ENCODE data around the gene GHRL. TPM values are rescaled to one million over a fixed set of nuclear protein-coding genes. Genes with fewer than 3 reads are reported as not detected.

Gene GHRL
- polyA plus RNA-seq, 2 of the 4 experiments (the other 2 are of a cell fraction) = not detected

DNA sequence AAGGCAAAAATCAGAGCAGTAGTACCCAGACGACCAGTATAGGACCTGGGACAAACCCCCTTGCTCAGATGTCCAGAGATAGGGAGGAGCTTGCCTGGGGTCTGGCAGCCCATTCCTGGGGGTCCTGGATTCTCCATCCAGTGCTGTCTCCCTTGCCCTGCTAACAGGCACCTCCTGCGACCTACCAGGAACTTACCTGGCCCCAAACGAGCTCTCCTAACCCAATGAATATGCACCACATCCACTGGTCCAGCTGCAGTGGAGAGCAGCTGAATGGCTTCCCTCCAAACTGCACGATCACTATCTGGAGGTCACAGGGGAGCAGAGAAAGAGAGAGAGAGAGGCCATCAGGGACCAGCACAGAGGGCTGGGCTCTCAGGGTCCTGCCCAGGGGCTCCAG lies 47.3 kb upstream of the GHRL start:
- Histone ChIP-seq H3K4me3 (no peak overlapping the region), H3K27ac (no peak overlapping the region), H3K4me1 (no peaks in the 10 kb centered on the region), H3K9me3 (no peaks in the 10 kb centered on the region), H3K4me2 (no peak overlapping the region)
- ChIA-PET CTCF (interaction anchor here (0.9 to 10.4 kb wide), 6 partner anchors 11 to 400 kb away, joined by 3 to 121 read pairs (median 4); no protein-coding TSS in a partner anchor), POLR2A (no interaction called here)
- DNase-seq (ENCODE audit: low read depth in 1 of 2, low spot score in 1 of 2) = no peak
- no peak for FAIRE-seq
- 22% methylated on average over 4 of the region's 4 CpGs for WGBS (ENCODE audit: missing lambda C conversion rate)
- ATAC-seq = no peak
- TF ChIP-seq CEBPB (IDR thresholded peaks at IDR 0.05) (no peak), TP53 (CRISPR knock-in tag; IDR thresholded peaks at IDR 0.05) (no peak), CBX8 (IDR thresholded peaks at IDR 0.05) (no peak), CHD2 (IDR thresholded peaks at IDR 0.05; ENCODE audit: low read length, partially characterized antibody) (no peak), JUNB (IDR thresholded peaks at IDR 0.05) (no peak), CBX2 (IDR thresholded peaks at IDR 0.05; ENCODE audit: borderline replicate concordance, low read depth) (no peak), HOXA7 (CRISPR knock-in tag; IDR thresholded peaks at IDR 0.05) (no peak), ESRRA (IDR thresholded peaks at IDR 0.05; ENCODE audit: borderline replicate concordance, low read length) (no peak), HDAC2 (IDR thresholded peaks at IDR 0.05) (no peak)
- TF ChIP-seq, protein P1, sequence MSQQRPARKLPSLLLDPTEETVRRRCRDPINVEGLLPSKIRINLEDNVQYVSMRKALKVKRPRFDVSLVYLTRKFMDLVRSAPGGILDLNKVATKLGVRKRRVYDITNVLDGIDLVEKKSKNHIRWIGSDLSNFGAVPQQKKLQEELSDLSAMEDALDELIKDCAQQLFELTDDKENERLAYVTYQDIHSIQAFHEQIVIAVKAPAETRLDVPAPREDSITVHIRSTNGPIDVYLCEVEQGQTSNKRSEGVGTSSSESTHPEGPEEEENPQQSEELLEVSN (IDR thresholded peaks at IDR 0.05; ENCODE audit: borderline replicate concordance, low read depth) = no peak
- TF ChIP-seq, protein P2, sequence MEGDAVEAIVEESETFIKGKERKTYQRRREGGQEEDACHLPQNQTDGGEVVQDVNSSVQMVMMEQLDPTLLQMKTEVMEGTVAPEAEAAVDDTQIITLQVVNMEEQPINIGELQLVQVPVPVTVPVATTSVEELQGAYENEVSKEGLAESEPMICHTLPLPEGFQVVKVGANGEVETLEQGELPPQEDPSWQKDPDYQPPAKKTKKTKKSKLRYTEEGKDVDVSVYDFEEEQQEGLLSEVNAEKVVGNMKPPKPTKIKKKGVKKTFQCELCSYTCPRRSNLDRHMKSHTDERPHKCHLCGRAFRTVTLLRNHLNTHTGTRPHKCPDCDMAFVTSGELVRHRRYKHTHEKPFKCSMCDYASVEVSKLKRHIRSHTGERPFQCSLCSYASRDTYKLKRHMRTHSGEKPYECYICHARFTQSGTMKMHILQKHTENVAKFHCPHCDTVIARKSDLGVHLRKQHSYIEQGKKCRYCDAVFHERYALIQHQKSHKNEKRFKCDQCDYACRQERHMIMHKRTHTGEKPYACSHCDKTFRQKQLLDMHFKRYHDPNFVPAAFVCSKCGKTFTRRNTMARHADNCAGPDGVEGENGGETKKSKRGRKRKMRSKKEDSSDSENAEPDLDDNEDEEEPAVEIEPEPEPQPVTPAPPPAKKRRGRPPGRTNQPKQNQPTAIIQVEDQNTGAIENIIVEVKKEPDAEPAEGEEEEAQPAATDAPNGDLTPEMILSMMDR (IDR thresholded peaks at IDR 0.05) = no peak

DNA sequence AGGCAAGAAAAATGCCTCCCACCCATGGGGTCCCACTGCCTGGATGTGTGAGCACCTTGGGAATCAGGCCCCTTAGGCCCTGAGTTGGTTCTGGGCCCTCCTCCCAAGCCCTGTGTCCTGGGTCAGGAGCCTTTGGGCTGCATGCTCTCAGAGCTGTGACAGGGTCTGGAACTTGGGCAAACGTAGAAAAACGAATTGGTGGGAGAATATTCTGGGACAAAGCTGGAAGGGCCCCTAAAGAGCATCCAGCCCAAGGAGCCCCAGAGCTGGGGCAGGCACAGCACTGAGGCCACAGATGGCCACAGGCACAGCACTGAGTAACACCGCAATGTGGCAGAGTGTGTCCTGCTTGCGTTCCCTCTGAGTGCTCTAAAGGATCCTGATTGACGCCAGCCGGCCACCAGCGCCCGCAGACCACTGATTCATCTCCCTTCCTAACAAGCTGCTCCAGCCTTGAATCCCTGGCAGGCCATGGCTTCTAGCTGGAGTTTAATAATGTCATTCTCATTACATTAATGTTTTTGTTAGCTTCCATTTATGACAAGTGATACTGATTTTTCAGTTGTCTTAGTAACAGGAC lies 46.7 kb upstream of the GHRL start:
- no peak overlapping the region for H3K27ac ChIP-seq
- no peaks in the 10 kb centered on the region for H3K4me1 ChIP-seq
- ChIA-PET CTCF (interaction anchor here (0.5 to 10.4 kb wide), 7 partner anchors 10 to 778 kb away, joined by 3 to 121 read pairs (median 3); no protein-coding TSS in a partner anchor), POLR2A (no interaction called here)
- no peak overlapping the region for H3K4me2 ChIP-seq
- no peaks in the 10 kb centered on the region for H3K9me3 ChIP-seq
- 71% methylated on average over 8 of the region's 8 CpGs for WGBS (ENCODE audit: missing lambda C conversion rate)
- no peak for FAIRE-seq
- TF ChIP-seq, protein P3, sequence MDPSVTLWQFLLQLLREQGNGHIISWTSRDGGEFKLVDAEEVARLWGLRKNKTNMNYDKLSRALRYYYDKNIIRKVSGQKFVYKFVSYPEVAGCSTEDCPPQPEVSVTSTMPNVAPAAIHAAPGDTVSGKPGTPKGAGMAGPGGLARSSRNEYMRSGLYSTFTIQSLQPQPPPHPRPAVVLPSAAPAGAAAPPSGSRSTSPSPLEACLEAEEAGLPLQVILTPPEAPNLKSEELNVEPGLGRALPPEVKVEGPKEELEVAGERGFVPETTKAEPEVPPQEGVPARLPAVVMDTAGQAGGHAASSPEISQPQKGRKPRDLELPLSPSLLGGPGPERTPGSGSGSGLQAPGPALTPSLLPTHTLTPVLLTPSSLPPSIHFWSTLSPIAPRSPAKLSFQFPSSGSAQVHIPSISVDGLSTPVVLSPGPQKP (IDR thresholded peaks at IDR 0.05; ENCODE audit: low read depth, low read length) = no peak
- no peak for ATAC-seq
- no peak overlapping the region for H3K4me3 ChIP-seq
- DNase-seq (ENCODE audit: low read depth in 1 of 2, low spot score in 1 of 2) = no peak

DNA sequence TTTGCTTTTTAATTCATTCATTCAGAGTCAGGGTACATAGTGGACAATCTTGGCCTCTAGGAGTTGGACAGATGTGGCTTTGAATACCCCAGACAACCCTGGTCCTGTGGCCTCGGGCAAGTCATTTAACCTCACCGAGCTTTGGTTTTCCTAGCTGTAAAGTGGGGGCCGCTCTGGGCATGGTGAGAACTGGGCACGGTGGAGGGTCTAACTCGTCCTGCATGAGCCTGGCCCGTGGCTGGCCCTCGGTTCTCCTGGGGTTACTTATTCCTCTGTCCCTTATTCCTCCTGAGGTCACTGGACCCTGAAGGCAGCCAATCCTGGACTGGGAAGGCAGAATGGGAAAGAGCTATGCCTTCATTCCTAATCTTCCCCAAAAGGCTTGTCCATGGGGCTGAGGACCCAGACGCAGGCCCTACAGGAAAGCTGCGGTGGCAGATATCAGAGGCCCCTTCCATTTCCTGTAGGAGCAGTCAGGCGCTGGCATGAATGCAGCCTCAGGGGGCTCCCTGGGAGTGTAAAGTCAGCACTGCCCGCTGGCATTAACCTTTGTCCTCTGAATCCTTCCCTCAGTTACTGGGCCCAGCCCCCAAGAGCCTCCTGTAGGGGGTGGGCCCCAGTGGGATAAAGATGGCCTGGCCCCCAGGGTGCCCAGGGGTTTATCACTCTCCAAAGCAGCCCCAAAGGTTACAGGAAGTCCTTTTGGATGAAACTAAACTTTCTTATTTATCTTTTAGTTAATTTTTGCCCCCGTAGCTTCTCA lies 46.0 kb upstream of the GHRL start:
- no peak for ATAC-seq
- CTCF ChIA-PET = interaction anchor here (0.5 to 10.4 kb wide), 4 partner anchors 79 to 778 kb away, joined by 3 to 121 read pairs (median 4); no protein-coding TSS in a partner anchor
- FAIRE-seq = no peak
- Histone ChIP-seq H3K9me3 (no peaks in the 10 kb centered on the region), H3K4me2 (no peak overlapping the region), H3K4me1 (no peaks in the 10 kb centered on the region), H3K27ac (no peak overlapping the region), H3K4me3 (no peak overlapping the region)
- POLR2A ChIA-PET = no interaction called here
- 72% methylated on average over 12 of the region's 12 CpGs for WGBS (ENCODE audit: missing lambda C conversion rate)
- TF ChIP-seq PHF8 (IDR thresholded peaks at IDR 0.05; ENCODE audit: borderline replicate concordance, low read depth) (no peak), SREBF2 (IDR thresholded peaks at IDR 0.05) (no peak), FOSL2 (IDR thresholded peaks at IDR 0.05) (no peak), FOSL2 (CRISPR knock-in tag; IDR thresholded peaks at IDR 0.05) (no peak), EP300 (IDR thresholded peaks at IDR 0.05) (no peak), JUN (IDR thresholded peaks at IDR 0.05) (no peak), HOXA7 (CRISPR knock-in tag; IDR thresholded peaks at IDR 0.05) (no peak), TFCP2L1 (CRISPR knock-in tag; IDR thresholded peaks at IDR 0.05) (no peak)
- TF ChIP-seq, protein P4, sequence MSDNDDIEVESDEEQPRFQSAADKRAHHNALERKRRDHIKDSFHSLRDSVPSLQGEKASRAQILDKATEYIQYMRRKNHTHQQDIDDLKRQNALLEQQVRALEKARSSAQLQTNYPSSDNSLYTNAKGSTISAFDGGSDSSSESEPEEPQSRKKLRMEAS (IDR thresholded peaks at IDR 0.05) = no peak
- TF ChIP-seq, protein P5, sequence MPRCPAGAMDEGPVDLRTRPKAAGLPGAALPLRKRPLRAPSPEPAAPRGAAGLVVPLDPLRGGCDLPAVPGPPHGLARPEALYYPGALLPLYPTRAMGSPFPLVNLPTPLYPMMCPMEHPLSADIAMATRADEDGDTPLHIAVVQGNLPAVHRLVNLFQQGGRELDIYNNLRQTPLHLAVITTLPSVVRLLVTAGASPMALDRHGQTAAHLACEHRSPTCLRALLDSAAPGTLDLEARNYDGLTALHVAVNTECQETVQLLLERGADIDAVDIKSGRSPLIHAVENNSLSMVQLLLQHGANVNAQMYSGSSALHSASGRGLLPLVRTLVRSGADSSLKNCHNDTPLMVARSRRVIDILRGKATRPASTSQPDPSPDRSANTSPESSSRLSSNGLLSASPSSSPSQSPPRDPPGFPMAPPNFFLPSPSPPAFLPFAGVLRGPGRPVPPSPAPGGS (IDR thresholded peaks at IDR 0.05) = no peak
- TF ChIP-seq, protein P6, sequence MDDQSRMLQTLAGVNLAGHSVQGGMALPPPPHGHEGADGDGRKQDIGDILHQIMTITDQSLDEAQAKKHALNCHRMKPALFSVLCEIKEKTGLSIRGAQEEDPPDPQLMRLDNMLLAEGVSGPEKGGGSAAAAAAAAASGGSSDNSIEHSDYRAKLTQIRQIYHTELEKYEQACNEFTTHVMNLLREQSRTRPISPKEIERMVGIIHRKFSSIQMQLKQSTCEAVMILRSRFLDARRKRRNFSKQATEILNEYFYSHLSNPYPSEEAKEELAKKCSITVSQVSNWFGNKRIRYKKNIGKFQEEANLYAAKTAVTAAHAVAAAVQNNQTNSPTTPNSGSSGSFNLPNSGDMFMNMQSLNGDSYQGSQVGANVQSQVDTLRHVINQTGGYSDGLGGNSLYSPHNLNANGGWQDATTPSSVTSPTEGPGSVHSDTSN (IDR thresholded peaks at IDR 0.05) = no peak
- no peak for DNase-seq (ENCODE audit: low read depth in 1 of 2, low spot score in 1 of 2)
